ENCODE measurements around the gene GRPEL1. TPM values are rescaled to one million over a fixed set of nuclear protein-coding genes. Genes with fewer than 3 reads are reported as not detected.

Gene GRPEL1
- total and polyA plus RNA-seq, 11 donors = 38.6 to 70.8 (median 55.4) TPM

- WGBS, 4 donors = 21 to 24% (median 22%) methylated on average over 22 to 24 of the region's 24 CpGs
- Histone ChIP-seq H3K36me3 (no peaks in the 10 kb centered on the region), H3K4me1 (peaks cover 0 to 28% (median 16%) of the 10 kb centered on the region in 12 donors), H3K9me3 (no peaks in the 10 kb centered on the region), H3K4me3 (peak overlapping the region in 11 of 12 donors; percentile 54 to 75 (median 66)), H3K27ac (peak overlapping the region in 6 of 12 donors; percentile 72 to 90 (median 88)), H3K27me3 (no peaks in the 10 kb centered on the region)
- intact Hi-C loops (cut with DNase I) = loop anchor here in 5 of 10 donors (2.0 to 5.0 kb wide), 4 partner anchors 55 to 90 kb away; partner anchors contain the start of genes SORCS2 (in 1 of the 5) and TADA2B (in 1 of the 5)
- no peak for TF ChIP-seq POLR2A (IDR thresholded peaks at IDR 0.05)
- TF ChIP-seq CTCF (IDR thresholded peaks at IDR 0.05) = peak; percentile 56 to 88 (median 73)
- peak; percentile 70 to 79 (median 76) for ATAC-seq
- peak; percentile 68 to 89 (median 75) for DNase-seq
Observed at GRCh38 chr4:7101692-7102515, 34.0 kb upstream of the GRPEL1 start.

GRCh38 chr4:7096236-7096635, 28.4 kb upstream of the GRPEL1 start:
- H3K27ac ChIP-seq = no peak overlapping the region
- no peaks in the 10 kb centered on the region for H3K27me3 ChIP-seq
- no peaks in the 10 kb centered on the region for H3K9me3 ChIP-seq
- WGBS, 4 donors = 87 to 91% (median 88%) methylated on average over 7 of the region's 7 CpGs
- no peak overlapping the region for H3K4me3 ChIP-seq
- no peak for DNase-seq
- H3K36me3 ChIP-seq = no peaks in the 10 kb centered on the region
- intact Hi-C loops (cut with DNase I) = no loop called here
- TF ChIP-seq CTCF (IDR thresholded peaks at IDR 0.05) (no peak), POLR2A (IDR thresholded peaks at IDR 0.05) (no peak)
- peaks cover 0 to under 1% (median 0%) of the 10 kb centered on the region in 12 donors for H3K4me1 ChIP-seq
- ATAC-seq = no peak

GRCh38 chr4:7095611-7096155, 27.8 kb upstream of the GRPEL1 start:
- TF ChIP-seq POLR2A (IDR thresholded peaks at IDR 0.05) (no peak), CTCF (IDR thresholded peaks at IDR 0.05) (no peak)
- intact Hi-C loops (cut with DNase I) = no loop called here
- Histone ChIP-seq H3K27me3 (no peaks in the 10 kb centered on the region), H3K4me3 (no peak overlapping the region), H3K36me3 (no peaks in the 10 kb centered on the region), H3K4me1 (no peaks in the 10 kb centered on the region), H3K9me3 (no peaks in the 10 kb centered on the region), H3K27ac (no peak overlapping the region)
- WGBS, 4 donors = 87 to 92% (median 88%) methylated on average over 15 to 16 of the region's 16 CpGs
- DNase-seq (no peak), ATAC-seq (no peak)

DNA sequence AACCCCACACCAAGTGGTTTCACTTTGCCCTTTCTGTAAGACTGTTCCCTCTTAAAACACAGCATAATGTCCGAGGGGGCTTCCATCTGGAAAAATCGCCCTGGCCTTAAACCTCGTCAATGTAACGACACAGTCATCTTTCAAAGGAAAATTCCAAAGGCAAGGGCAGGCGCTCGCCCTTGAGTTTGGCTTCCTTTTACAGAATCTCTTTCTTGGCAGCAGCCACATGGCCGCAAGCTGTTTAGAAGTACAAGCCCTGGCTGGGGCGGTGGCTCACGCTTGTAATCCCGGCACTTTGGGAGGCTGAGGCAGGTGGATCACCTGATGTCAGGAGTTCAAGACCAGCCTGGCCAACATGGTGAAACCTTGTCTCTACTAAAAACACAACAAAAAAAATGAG, 27.1 kb upstream of the GRPEL1 start:
- Histone ChIP-seq H3K27ac (no peak overlapping the region), H3K36me3 (no peaks in the 10 kb centered on the region), H3K4me1 (no peaks in the 10 kb centered on the region), H3K9me3 (no peaks in the 10 kb centered on the region), H3K27me3 (no peaks in the 10 kb centered on the region), H3K4me3 (no peak overlapping the region)
- WGBS, 4 donors = 83 to 92% (median 88%) methylated on average over 10 of the region's 10 CpGs
- TF ChIP-seq POLR2A (IDR thresholded peaks at IDR 0.05) (no peak), CTCF (IDR thresholded peaks at IDR 0.05) (no peak)
- intact Hi-C loops (cut with DNase I) = no loop called here
- no peak for ATAC-seq
- DNase-seq = no peak
